ENCODE results near the gene ELOVL1. TPM values are rescaled to one million over a fixed set of nuclear protein-coding genes. Genes with fewer than 3 reads are reported as not detected.

ELOVL1 gene
- total and polyA plus RNA-seq, 12 donors: 24.9 to 242 (median 67.2) TPM

DNA sequence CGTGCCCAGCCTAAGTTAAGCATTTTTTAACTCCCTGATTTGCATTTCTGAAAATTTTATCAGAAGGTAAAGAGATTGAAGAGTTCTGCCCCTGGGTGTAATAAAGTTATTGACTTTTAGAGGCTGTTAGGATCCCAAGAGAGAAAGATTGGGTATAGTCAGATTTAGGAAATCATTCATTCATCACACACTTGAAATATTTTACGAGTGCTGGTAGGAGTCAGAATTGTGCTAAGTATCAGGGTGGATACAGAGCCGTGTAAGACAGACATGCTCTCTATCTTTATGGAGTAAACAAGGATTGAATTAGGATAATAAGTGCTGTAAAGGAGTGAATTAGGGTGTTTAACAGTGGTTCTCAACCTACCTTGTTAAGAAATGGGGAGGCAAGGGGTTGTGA, 24.9 kb upstream of the ELOVL1 start:
- intact Hi-C loops (cut with DNase I): no loop called here
- Histone ChIP-seq H3K27me3 (no peaks in the 10 kb centered on the region), H3K4me1 (replicated peaks in 1 of 2) (peaks cover 16 to 25% of the 10 kb centered on the region in 2 donors), H3K4me3 (no peak overlapping the region), H3K9me3 (replicated peaks in 1 of 3) (no peaks in the 10 kb centered on the region), H3K36me3 (replicated peaks in 1 of 2) (peaks cover 0 to 12% of the 10 kb centered on the region in 2 donors), H3K27ac (no peak overlapping the region)
- 73 to 88% (median 85%) methylated on average over 3 of the region's 3 CpGs for WGBS, 4 donors
- no peak for DNase-seq
- no peak for TF ChIP-seq CTCF (IDR thresholded peaks at IDR 0.05)
- TF ChIP-seq POLR2A (IDR thresholded peaks at IDR 0.05): no peak

DNA sequence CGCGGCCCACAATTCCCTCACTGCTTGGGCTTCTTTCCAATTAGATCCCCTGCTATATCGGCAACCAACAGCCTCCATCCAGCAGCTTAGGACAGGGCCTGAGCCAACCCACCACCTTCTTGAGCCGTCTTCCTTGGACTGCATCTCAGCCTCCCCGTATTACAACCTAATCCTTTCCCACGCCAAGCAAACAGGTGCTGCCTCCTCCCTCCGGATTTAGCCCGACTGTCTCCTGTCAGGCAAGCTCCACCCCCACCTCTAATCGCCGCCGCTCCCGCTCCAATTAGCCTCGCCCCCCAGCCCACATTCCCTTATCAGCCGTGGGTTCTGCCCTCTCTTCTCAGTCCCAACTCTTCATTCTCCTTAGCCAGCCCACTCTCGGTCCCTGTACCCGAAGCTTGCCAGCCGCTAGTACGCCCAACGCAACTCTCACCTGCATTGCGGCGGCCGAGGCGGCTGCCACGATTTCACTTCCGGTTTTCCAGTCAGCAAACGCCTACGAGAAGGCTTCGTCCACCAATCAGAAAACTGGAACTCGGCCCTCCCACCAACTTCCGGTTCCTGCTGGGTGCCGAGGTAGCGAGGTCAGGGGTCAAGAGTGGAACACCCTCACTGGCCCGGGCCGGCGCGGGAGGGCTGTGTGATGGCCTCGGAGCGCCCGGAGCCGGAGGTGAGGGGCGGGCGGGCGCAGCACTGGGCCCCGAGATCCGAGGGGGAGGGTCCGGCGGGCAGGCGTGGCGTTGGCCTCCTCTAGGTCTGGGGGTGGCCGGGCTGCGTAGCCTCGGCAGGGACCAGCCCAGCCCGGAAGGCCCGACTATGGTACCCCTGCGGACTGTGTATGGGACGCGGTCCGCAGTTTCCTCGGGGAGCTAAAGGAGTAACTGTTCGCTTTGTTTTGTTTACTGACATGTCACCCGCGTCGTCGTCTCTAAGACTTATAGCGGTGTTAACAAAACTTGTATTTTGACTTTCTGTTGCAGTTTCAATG, 21.8 kb upstream of the ELOVL1 start, which contains the start of the genes MED8 and SZT2:
Gene MED8, minus strand, starts transcription at position 475 of the 988 bp plus-strand sequence. Its CDS starts 36 bp downstream, at position 439.
Gene SZT2, plus strand, starts transcription at position 574 of the 988 bp plus-strand sequence. Its CDS starts 70 bp downstream, at position 644.
- Histone ChIP-seq H3K4me1 (replicated peaks in 1 of 2) (peaks cover 16 to 27% of the 10 kb centered on the region in 2 donors), H3K36me3 (replicated peaks in 1 of 2) (peaks cover 0 to 31% of the 10 kb centered on the region in 2 donors), H3K27ac (peak within 1 kb of the TSS; percentile 51 to 88 (median 67)), H3K4me3 (peak within 1 kb of the TSS; percentile 65 to 93 (median 86)), H3K27me3 (no peaks in the 10 kb centered on the region), H3K9me3 (replicated peaks in 1 of 3) (no peaks in the 10 kb centered on the region)
- peak in 1 of 6 experiments; percentile 2 for TF ChIP-seq CTCF (IDR thresholded peaks at IDR 0.05)
- peak; percentile 58 to 72 for TF ChIP-seq POLR2A (IDR thresholded peaks at IDR 0.05)
- 0 to 1% (median 0%) methylated on average over 43 to 65 of the region's 65 CpGs for WGBS, 4 donors
- intact Hi-C loops (cut with DNase I): no loop called here
- peak; percentile 96 to 99 (median 96) for DNase-seq

- H3K27ac ChIP-seq: peak overlapping the region in 3 of 5 donors; percentile 56 to 88 (median 83)
- intact Hi-C loops (cut with DNase I): no loop called here
- 32 to 46% (median 38%) methylated on average over 3 of the region's 3 CpGs for WGBS, 4 donors
These were observed 20.8 kb upstream of the ELOVL1 start for GRCh38 chr1:43388613-43389012.

More at GRCh38 chr1:43388613-43389012, 20.8 kb upstream of the ELOVL1 start:
- DNase-seq: no peak
- H3K9me3 ChIP-seq (replicated peaks in 1 of 3): no peaks in the 10 kb centered on the region
- no peaks in the 10 kb centered on the region for H3K27me3 ChIP-seq
- H3K4me3 ChIP-seq: peak overlapping the region in 1 of 4 donors; percentile 65
- peaks cover 16 to 27% of the 10 kb centered on the region in 2 donors for H3K4me1 ChIP-seq (replicated peaks in 1 of 2)
- no peak for TF ChIP-seq CTCF (IDR thresholded peaks at IDR 0.05)
- no peak for TF ChIP-seq POLR2A (IDR thresholded peaks at IDR 0.05)
- peaks cover 0 to 41% of the 10 kb centered on the region in 2 donors for H3K36me3 ChIP-seq (replicated peaks in 1 of 2)
